ENCODE data around the gene CCDC92. TPM values are rescaled to one million over a fixed set of nuclear protein-coding genes. Genes with fewer than 3 reads are reported as not detected.

CCDC92 gene
- total and polyA plus RNA-seq, 2 of the 13 experiments (the other 11 are each of a cell fraction or from before 2014, with no cell fraction given) = 5.4 to 14.7 TPM

- TF ChIP-seq CENPX (CRISPR knock-in tag; IDR thresholded peaks at IDR 0.05) (no peak), FOXC1 (CRISPR knock-in tag; IDR thresholded peaks at IDR 0.05; ENCODE audit: borderline replicate concordance) (no peak), ZBTB20 (CRISPR knock-in tag; IDR thresholded peaks at IDR 0.05; ENCODE audit: borderline replicate concordance, low read depth) (no peak), MIER2 (CRISPR knock-in tag; IDR thresholded peaks at IDR 0.05) (no peak), ISL2 (CRISPR knock-in tag; IDR thresholded peaks at IDR 0.05) (no peak), REXO4 (CRISPR knock-in tag; IDR thresholded peaks at IDR 0.05; ENCODE audit: borderline replicate concordance) (no peak), TEAD2 (CRISPR knock-in tag; IDR thresholded peaks at IDR 0.05) (no peak), CBX2 (IDR thresholded peaks at IDR 0.05; ENCODE audit: low read depth, low read length) (no peak), CBX2 (CRISPR knock-in tag; IDR thresholded peaks at IDR 0.05; ENCODE audit: low read depth) (no peak), NR2F2 (IDR thresholded peaks at IDR 0.05; ENCODE audit: borderline replicate concordance, low read depth) (no peak)
Observed at GRCh38 chr12:123934829-123935228, 37.8 kb downstream of the CCDC92 start (continued).

- Histone ChIP-seq H3K36me3 (replicated peaks in 1 of 2; ENCODE audit: control insufficient read depth in 1 of 2, insufficient read depth in 2 of 2, low read length in 2 of 2) (peaks cover 0 to 5% of the 10 kb centered on the region in 2 experiments; a peak in 1 of 5 replicates), H3K79me2 (ENCODE audit: insufficient read depth, low read length) (no peaks in the 10 kb centered on the region), H4K20me1 (ENCODE audit: insufficient read depth, low read length) (no peaks in the 10 kb centered on the region), H3K27me3 (ENCODE audit: control insufficient read depth in 1 of 2, insufficient read depth in 2 of 2, low read length in 2 of 2) (peaks cover 0 to 5% of the 10 kb centered on the region in 2 experiments; a peak in 1 of 5 replicates), H3K4me3 (replicated peaks in 1 of 3; ENCODE audit: insufficient read depth in 1 of 3, low read depth in 2 of 3, low read length in 3 of 3) (no peak overlapping the region), H3K4me2 (ENCODE audit: low read depth, low read length) (no peak overlapping the region), H3K4me1 (ENCODE audit: insufficient read depth, low read length) (no peaks in the 10 kb centered on the region), H2AFZ (ENCODE audit: low read length) (no peak overlapping the region), H3K9me3 (ENCODE audit: low read length) (no peaks in the 10 kb centered on the region), H3K9ac (ENCODE audit: insufficient read depth, low read depth, low read length) (no peak overlapping the region), H3K27ac (ENCODE audit: extremely low read length, insufficient read depth, low read length) (no peak overlapping the region)
- CTCF ChIA-PET (ENCODE audit: low intra/inter-chr PET ratio, low total read pairs) = no interaction called here
- intact Hi-C loops (cut with micrococcal nuclease; ENCODE audit: unreplicated experiment) (no loop called here), in situ Hi-C loops (cut with HindIII; ENCODE audit: extremely low pct_ligation_motif_present, low pct_unique_long_range_greater_than_20kb) (no loop called here)
- 61% methylated on average over 9 of the region's 11 CpGs for WGBS (ENCODE audit: low lambda C conversion rate)
- no peak for FAIRE-seq
- POLR2A ChIA-PET = no interaction called here
- no peak for ATAC-seq
- no TSS peak for BruUV-seq (replicated peaks)
- DNase-seq (ENCODE audit: low spot score) = no peak
- TF ChIP-seq MEF2D (CRISPR knock-in tag; IDR thresholded peaks at IDR 0.05) = no peak
- TF ChIP-seq MXD3 (CRISPR knock-in tag; IDR thresholded peaks at IDR 0.05) = no peak
- TF ChIP-seq SMC3 (IDR thresholded peaks at IDR 0.05; ENCODE audit: low read length) = no peak
- no peak for TF ChIP-seq ZNF431 (CRISPR knock-in tag; IDR thresholded peaks at IDR 0.05; ENCODE audit: borderline replicate concordance, low read depth)
- no peak for TF ChIP-seq ZNF24 (IDR thresholded peaks at IDR 0.05)
- TF ChIP-seq SMARCE1 (IDR thresholded peaks at IDR 0.05; ENCODE audit: borderline replicate concordance) = no peak
- TF ChIP-seq NCOA1 (CRISPR knock-in tag; IDR thresholded peaks at IDR 0.05) = no peak
- TF ChIP-seq BATF2 (CRISPR knock-in tag; IDR thresholded peaks at IDR 0.05) = no peak
- no peak for TF ChIP-seq PHB2 (IDR thresholded peaks at IDR 0.05; ENCODE audit: partially characterized antibody)
- TF ChIP-seq HCFC1 (IDR thresholded peaks at IDR 0.05; ENCODE audit: low read depth, low read length) = no peak
- TF ChIP-seq KDM5A (IDR thresholded peaks at IDR 0.05; ENCODE audit: borderline replicate concordance, low read length) = no peak
Observed at GRCh38 chr12:123934016-123934620, 38.5 kb downstream of the CCDC92 start.

All from HepG2 (cell line).